ENCODE results near the gene LGALS12.

Gene LGALS12

GRCh38 chr11:63557570-63557969, 51.7 kb downstream of the LGALS12 start:
- H3K9ac ChIP-seq (ENCODE audit: low read depth, low read length, poor library complexity, severe bottlenecking) = no peak overlapping the region
- no peak for TF ChIP-seq EZH2phosphoT487 (IDR thresholded peaks at IDR 0.05; ENCODE audit: borderline replicate concordance)
- TF ChIP-seq CTCF (conservative IDR thresholded peaks at IDR 0.05; ENCODE audit: low read length) = no peak
- H4K20me1 ChIP-seq (ENCODE audit: insufficient read depth, low read length, poor library complexity, severe bottlenecking) = no peaks in the 10 kb centered on the region
- H3K27me3 ChIP-seq (ENCODE audit: insufficient read depth, low read length, poor library complexity, severe bottlenecking) = no peaks in the 10 kb centered on the region
- H3K9me3 ChIP-seq (ENCODE audit: insufficient read depth, low read depth, low read length) = no peaks in the 10 kb centered on the region
- no peak overlapping the region for H2AFZ ChIP-seq (ENCODE audit: low read length)
- no peak overlapping the region for H3K4me2 ChIP-seq (ENCODE audit: low read depth, low read length, poor library complexity, severe bottlenecking)
- no peaks in the 10 kb centered on the region for H3K9me2 ChIP-seq (replicated peaks; ENCODE audit: low read depth, low read length)
- H3K4me1 ChIP-seq (ENCODE audit: insufficient read depth, low read length, poor library complexity, severe bottlenecking) = peaks cover 84% of the 10 kb centered on the region
- no peak overlapping the region for H3K4me3 ChIP-seq (ENCODE audit: low read length, poor library complexity, severe bottlenecking)
- no peaks in the 10 kb centered on the region; the same call in 1 of the 2 replicates for H3F3A ChIP-seq (ENCODE audit: low read depth)
- no peaks in the 10 kb centered on the region for H3K79me2 ChIP-seq (ENCODE audit: insufficient read depth, low read length)
- H3K36me3 ChIP-seq (ENCODE audit: insufficient read depth, low read length) = no peaks in the 10 kb centered on the region

- H4K20me1 ChIP-seq (ENCODE audit: insufficient read depth, low read length, poor library complexity, severe bottlenecking) = no peaks in the 10 kb centered on the region
- no peak overlapping the region for H3K4me3 ChIP-seq (ENCODE audit: low read length, poor library complexity, severe bottlenecking)
- H3K9me3 ChIP-seq (ENCODE audit: insufficient read depth, low read depth, low read length) = no peaks in the 10 kb centered on the region
- no peak overlapping the region for H3K9ac ChIP-seq (ENCODE audit: low read depth, low read length, poor library complexity, severe bottlenecking)
- H2AFZ ChIP-seq (ENCODE audit: low read length) = no peak overlapping the region
- H3K36me3 ChIP-seq (ENCODE audit: insufficient read depth, low read length) = no peaks in the 10 kb centered on the region
- H3K4me1 ChIP-seq (ENCODE audit: insufficient read depth, low read length, poor library complexity, severe bottlenecking) = peaks cover 74% of the 10 kb centered on the region
- H3K27me3 ChIP-seq (ENCODE audit: insufficient read depth, low read length, poor library complexity, severe bottlenecking) = no peaks in the 10 kb centered on the region
- H3K9me2 ChIP-seq (replicated peaks; ENCODE audit: low read depth, low read length) = no peaks in the 10 kb centered on the region
- no peaks in the 10 kb centered on the region; the same call in 1 of the 2 replicates for H3F3A ChIP-seq (ENCODE audit: low read depth)
- no peak for TF ChIP-seq CTCF (conservative IDR thresholded peaks at IDR 0.05; ENCODE audit: low read length)
- no peak for TF ChIP-seq EZH2phosphoT487 (IDR thresholded peaks at IDR 0.05; ENCODE audit: borderline replicate concordance)
- no peak overlapping the region for H3K4me2 ChIP-seq (ENCODE audit: low read depth, low read length, poor library complexity, severe bottlenecking)
- H3K79me2 ChIP-seq (ENCODE audit: insufficient read depth, low read length) = no peaks in the 10 kb centered on the region
Observed at GRCh38 chr11:63558459-63559157, 52.7 kb downstream of the LGALS12 start.

GRCh38 chr11:63560506-63561180, 54.8 kb downstream of the LGALS12 start:
- H3K9me3 ChIP-seq (ENCODE audit: insufficient read depth, low read depth, low read length) = no peaks in the 10 kb centered on the region
- no peaks in the 10 kb centered on the region for H3K36me3 ChIP-seq (ENCODE audit: insufficient read depth, low read length)
- peak overlapping the region; percentile 28 for H3K4me3 ChIP-seq (ENCODE audit: low read length, poor library complexity, severe bottlenecking)
- H3K9ac ChIP-seq (ENCODE audit: low read depth, low read length, poor library complexity, severe bottlenecking) = peak overlapping the region; percentile 58
- H3K4me2 ChIP-seq (ENCODE audit: low read depth, low read length, poor library complexity, severe bottlenecking) = peak overlapping the region; percentile 67
- H4K20me1 ChIP-seq (ENCODE audit: insufficient read depth, low read length, poor library complexity, severe bottlenecking) = no peaks in the 10 kb centered on the region
- TF ChIP-seq CTCF (conservative IDR thresholded peaks at IDR 0.05; ENCODE audit: low read length) (no peak), EZH2phosphoT487 (IDR thresholded peaks at IDR 0.05; ENCODE audit: borderline replicate concordance) (no peak)
- peaks cover 60% of the 10 kb centered on the region for H3K4me1 ChIP-seq (ENCODE audit: insufficient read depth, low read length, poor library complexity, severe bottlenecking)
- H2AFZ ChIP-seq (ENCODE audit: low read length) = no peak overlapping the region
- H3F3A ChIP-seq (ENCODE audit: low read depth) = no peaks in the 10 kb centered on the region
- H3K79me2 ChIP-seq (ENCODE audit: insufficient read depth, low read length) = no peaks in the 10 kb centered on the region
- H3K9me2 ChIP-seq (replicated peaks; ENCODE audit: low read depth, low read length) = no peaks in the 10 kb centered on the region
- no peaks in the 10 kb centered on the region for H3K27me3 ChIP-seq (ENCODE audit: insufficient read depth, low read length, poor library complexity, severe bottlenecking)

Measured in Loucy (cell line).